ENCODE measurements around the gene KCNC1. TPM values are rescaled to one million over a fixed set of nuclear protein-coding genes. Genes with fewer than 3 reads are reported as not detected.

KCNC1 gene
- total and polyA plus RNA-seq, 7 donors: 0.36 to 1.9 (median 0.48) TPM; not detected in 3

- H3K4me3 ChIP-seq: no peak overlapping the region
- peak; percentile 49 for DNase-seq
- H3K27me3 ChIP-seq: peaks cover 0 to 37% (median 22%) of the 10 kb centered on the region in 3 donors
- H3K27ac ChIP-seq: no peak overlapping the region
- no peaks in the 10 kb centered on the region for H3K4me1 ChIP-seq
- WGBS, 2 donors: 73 to 74% methylated on average over 10 of the region's 10 CpGs
- TF ChIP-seq POLR2AphosphoS5 (IDR thresholded peaks at IDR 0.05) (no peak), EP300 (IDR thresholded peaks at IDR 0.05) (no peak), POLR2A (IDR thresholded peaks at IDR 0.05) (no peak)
- TF ChIP-seq, protein P1, sequence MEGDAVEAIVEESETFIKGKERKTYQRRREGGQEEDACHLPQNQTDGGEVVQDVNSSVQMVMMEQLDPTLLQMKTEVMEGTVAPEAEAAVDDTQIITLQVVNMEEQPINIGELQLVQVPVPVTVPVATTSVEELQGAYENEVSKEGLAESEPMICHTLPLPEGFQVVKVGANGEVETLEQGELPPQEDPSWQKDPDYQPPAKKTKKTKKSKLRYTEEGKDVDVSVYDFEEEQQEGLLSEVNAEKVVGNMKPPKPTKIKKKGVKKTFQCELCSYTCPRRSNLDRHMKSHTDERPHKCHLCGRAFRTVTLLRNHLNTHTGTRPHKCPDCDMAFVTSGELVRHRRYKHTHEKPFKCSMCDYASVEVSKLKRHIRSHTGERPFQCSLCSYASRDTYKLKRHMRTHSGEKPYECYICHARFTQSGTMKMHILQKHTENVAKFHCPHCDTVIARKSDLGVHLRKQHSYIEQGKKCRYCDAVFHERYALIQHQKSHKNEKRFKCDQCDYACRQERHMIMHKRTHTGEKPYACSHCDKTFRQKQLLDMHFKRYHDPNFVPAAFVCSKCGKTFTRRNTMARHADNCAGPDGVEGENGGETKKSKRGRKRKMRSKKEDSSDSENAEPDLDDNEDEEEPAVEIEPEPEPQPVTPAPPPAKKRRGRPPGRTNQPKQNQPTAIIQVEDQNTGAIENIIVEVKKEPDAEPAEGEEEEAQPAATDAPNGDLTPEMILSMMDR (IDR thresholded peaks at IDR 0.05): no peak
- no peaks in the 10 kb centered on the region for H3K9me3 ChIP-seq
- intact Hi-C loops (cut with DNase I): no loop called here
- H3K36me3 ChIP-seq: no peaks in the 10 kb centered on the region
Observed at GRCh38 chr11:17744151-17744940, 9.8 kb downstream of the KCNC1 start.

DNA sequence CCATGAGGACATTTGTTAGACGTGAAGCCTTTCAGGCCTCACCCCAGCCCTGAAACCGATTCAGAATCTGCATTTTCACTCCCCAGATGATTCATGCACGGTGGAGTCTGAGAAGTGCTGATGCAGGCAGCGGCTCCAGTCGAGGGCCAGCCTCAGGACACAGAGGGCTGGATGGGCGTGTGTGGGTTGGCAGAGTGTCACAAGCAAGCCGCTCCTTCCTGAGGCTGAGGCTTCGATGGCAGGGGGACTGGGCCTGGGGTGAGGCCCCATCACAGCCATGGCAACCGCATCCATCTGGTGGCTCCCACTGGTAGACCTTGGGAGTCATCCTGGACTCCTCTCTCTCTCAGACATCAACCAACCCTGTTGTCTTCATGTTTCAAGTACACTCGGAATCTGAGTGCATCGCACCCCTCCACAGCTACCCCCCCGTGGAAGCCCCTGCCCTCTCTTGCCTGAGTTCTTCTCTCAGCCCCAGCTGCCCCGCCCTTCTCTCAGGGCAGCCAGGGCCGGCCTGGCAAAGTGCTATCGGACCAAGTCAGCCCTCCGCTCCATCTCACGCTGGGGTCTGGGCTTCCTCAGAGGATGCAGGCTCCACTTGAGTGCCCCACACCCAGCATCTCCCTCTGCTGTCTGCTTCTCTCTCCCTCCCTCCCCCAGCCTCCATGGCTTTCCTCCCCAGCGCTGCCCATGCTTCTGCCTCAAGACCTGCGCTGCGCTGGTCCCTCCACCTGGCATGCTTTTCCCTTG lies 10.6 kb downstream of the KCNC1 start:
- peak; percentile 62 for DNase-seq
- Histone ChIP-seq H3K27me3 (peaks cover 0 to 29% (median 14%) of the 10 kb centered on the region in 3 donors), H3K9me3 (no peaks in the 10 kb centered on the region), H3K4me3 (no peak overlapping the region), H3K4me1 (no peaks in the 10 kb centered on the region), H3K36me3 (no peaks in the 10 kb centered on the region), H3K27ac (no peak overlapping the region)
- 75 to 83% methylated on average over 20 of the region's 20 CpGs for WGBS, 2 donors
- intact Hi-C loops (cut with DNase I): no loop called here
- TF ChIP-seq EP300 (IDR thresholded peaks at IDR 0.05): no peak
- TF ChIP-seq, protein P1 (IDR thresholded peaks at IDR 0.05): no peak

DNA sequence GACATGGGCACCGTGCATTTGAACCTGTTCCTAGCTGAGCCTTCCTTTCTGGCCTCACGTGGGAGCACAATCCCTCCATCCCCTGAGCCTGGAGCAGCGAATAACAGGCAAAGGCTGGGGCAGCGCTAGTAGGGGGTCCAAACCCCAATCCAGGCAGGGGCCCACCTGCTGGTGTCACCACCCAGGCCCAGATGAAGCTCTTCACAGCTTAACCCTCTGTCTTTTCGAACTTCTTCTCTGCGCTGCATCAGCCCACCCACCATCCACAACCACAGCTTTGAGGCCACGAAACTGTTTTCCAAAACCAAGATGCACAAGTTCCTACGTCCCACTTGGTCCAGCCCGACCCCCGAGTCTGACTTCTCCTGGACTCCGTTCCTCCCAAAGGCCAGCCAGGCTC lies 11.5 kb downstream of the KCNC1 start:
- Histone ChIP-seq H3K27ac (no peak overlapping the region), H3K36me3 (no peaks in the 10 kb centered on the region), H3K4me1 (no peaks in the 10 kb centered on the region), H3K9me3 (no peaks in the 10 kb centered on the region), H3K27me3 (peaks cover 0 to 20% (median 6%) of the 10 kb centered on the region in 3 donors), H3K4me3 (no peak overlapping the region)
- WGBS, 2 donors: 77 to 79% methylated on average over 11 of the region's 11 CpGs
- intact Hi-C loops (cut with DNase I): no loop called here
- DNase-seq: peak; percentile 34
- TF ChIP-seq POLR2A (IDR thresholded peaks at IDR 0.05): no peak
- TF ChIP-seq EP300 (IDR thresholded peaks at IDR 0.05): no peak
- TF ChIP-seq POLR2AphosphoS5 (IDR thresholded peaks at IDR 0.05): no peak
- TF ChIP-seq, protein P1 (IDR thresholded peaks at IDR 0.05): no peak

- intact Hi-C loops (cut with DNase I): no loop called here
- H3K27ac ChIP-seq: no peak overlapping the region
- H3K27me3 ChIP-seq: peaks cover 0 to 7% (median 0%) of the 10 kb centered on the region in 3 donors
- no peak for TF ChIP-seq POLR2A (IDR thresholded peaks at IDR 0.05)
- no peak for TF ChIP-seq POLR2AphosphoS5 (IDR thresholded peaks at IDR 0.05)
- TF ChIP-seq, protein P1 (IDR thresholded peaks at IDR 0.05): no peak
- H3K36me3 ChIP-seq: no peaks in the 10 kb centered on the region
- no peak overlapping the region for H3K4me3 ChIP-seq
- DNase-seq: peak; percentile 57
- H3K4me1 ChIP-seq: no peaks in the 10 kb centered on the region
- WGBS, 2 donors: 66 to 82% methylated on average over 19 of the region's 19 CpGs
- no peaks in the 10 kb centered on the region for H3K9me3 ChIP-seq
Observed at GRCh38 chr11:17747131-17747955, 12.8 kb downstream of the KCNC1 start.

All from sigmoid colon (tissue), 7 donors.